Ascending aorta (tissue), 2 donors: ENCODE results near the gene UNC13A. TPM values are rescaled to one million over a fixed set of nuclear protein-coding genes. Genes with fewer than 3 reads are reported as not detected.
"Not testable (repeated sequence)": the region's sequence is repeated elsewhere in the genome, so short reads cannot be mapped to it uniquely, and the experiment has no call there.

ENCODE experiments used
- DNase-seq, 2 donors: peaks; one replicate each; pipeline ENCODE4 v3.0.0-alpha.2; 2019; ENCODE audit warnings: low spot score in 2 of 2
- H3K27ac ChIP-seq, 2 donors: fragments of 200-600 bp; sonication (generic); one replicate each; pipeline ENCODE4 v1.5.1; 2016 to 2017; ENCODE audit warnings: mild to moderate bottlenecking in 1 of 2
- H3K27me3 ChIP-seq: fragments of 200-600 bp; sonication (generic); one replicate; pipeline ENCODE4 v1.5.1; 2017
- H3K36me3 ChIP-seq, 2 donors: fragments of 200-600 bp; sonication (generic); one replicate each; pipeline ENCODE4 v1.5.1; 2016
- H3K4me1 ChIP-seq, 2 donors: fragments of 200-600 bp; sonication (generic); one replicate each; pipeline ENCODE4 v1.5.1; 2016 to 2017; ENCODE audit warnings: mild to moderate bottlenecking in 1 of 2
- H3K4me3 ChIP-seq, 2 donors: fragments of 200-600 bp; sonication (generic); one replicate each; pipeline ENCODE4 v1.5.1; 2016 to 2017; ENCODE audit warnings: mild to moderate bottlenecking in 1 of 2
- H3K9me3 ChIP-seq, 2 donors: fragments of 200-600 bp; sonication (generic); one replicate each; pipeline ENCODE4 v1.5.1; 2016
- intact Hi-C: fragments of 100-400 bp; cut with DNase I; formaldehyde crosslinking; loops from one replicate; pipeline ENCODE4 v1.15.1; 2023
- total RNA-seq: library from RNA; depleted of rRNA; stranded (reverse); fragments of >200 nt; gene quantifications from one replicate; pipeline ENCODE4 v1.1.0, GENCODE V29; 2016
- TF ChIP-seq, protein P1 (sequence below), 3 experiments: fragments of 200-600 bp in 2 of 3; fragments of 450-650 bp in 1 of 3; sonication (generic) in 2 of 3; IDR thresholded peaks; one replicate each; pipeline ENCODE4 v1.5.1; 2016 to 2019; ENCODE audit warnings: antibody characterized with exemption in 3 of 3, mild to moderate bottlenecking in 1 of 3, moderate library complexity in 1 of 3

Gene UNC13A
- total RNA-seq, 1 donor from 2014 or later: 2.2 TPM

DNA sequence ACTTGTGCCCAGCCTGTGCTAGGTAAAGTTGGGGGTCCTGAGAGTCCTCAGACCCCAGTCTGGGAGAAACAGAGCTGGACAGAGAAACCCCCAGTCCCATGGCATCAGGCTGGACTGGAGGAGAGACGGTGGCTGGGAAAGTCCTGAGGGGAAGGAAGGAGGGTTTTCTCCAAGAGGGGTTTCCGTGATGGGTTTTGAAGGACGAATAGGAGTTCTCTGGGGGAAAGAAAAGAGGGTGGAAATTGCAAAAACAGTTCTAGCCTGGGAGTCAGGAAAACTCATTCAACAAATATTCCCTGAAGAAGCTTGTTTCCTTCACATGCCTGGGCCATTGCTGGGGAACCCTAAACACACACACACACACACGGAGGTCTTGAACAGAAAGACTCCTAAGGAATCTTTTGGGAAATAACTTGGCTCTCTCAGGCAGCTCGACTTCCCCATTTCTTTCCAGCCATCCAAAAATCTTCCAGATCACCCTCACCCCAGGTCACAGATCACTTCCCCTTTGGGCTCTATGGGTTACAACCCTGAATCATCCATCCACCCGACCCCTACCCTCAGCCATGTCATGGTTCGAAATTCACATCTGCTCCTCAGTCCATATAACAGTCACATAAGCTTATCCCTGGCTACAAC, 85.2 kb downstream of the UNC13A start:
- H3K9me3 ChIP-seq: no peaks in the 10 kb centered on the region
- intact Hi-C loops: no loop called here
- H3K27me3 ChIP-seq: no peaks in the 10 kb centered on the region
- TF ChIP-seq, protein P1, sequence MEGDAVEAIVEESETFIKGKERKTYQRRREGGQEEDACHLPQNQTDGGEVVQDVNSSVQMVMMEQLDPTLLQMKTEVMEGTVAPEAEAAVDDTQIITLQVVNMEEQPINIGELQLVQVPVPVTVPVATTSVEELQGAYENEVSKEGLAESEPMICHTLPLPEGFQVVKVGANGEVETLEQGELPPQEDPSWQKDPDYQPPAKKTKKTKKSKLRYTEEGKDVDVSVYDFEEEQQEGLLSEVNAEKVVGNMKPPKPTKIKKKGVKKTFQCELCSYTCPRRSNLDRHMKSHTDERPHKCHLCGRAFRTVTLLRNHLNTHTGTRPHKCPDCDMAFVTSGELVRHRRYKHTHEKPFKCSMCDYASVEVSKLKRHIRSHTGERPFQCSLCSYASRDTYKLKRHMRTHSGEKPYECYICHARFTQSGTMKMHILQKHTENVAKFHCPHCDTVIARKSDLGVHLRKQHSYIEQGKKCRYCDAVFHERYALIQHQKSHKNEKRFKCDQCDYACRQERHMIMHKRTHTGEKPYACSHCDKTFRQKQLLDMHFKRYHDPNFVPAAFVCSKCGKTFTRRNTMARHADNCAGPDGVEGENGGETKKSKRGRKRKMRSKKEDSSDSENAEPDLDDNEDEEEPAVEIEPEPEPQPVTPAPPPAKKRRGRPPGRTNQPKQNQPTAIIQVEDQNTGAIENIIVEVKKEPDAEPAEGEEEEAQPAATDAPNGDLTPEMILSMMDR (IDR thresholded peaks at IDR 0.05): no peak
- H3K36me3 ChIP-seq: no peaks in the 10 kb centered on the region
- no peak overlapping the region for H3K4me3 ChIP-seq
- no peak overlapping the region for H3K27ac ChIP-seq
- no peak for DNase-seq
- H3K4me1 ChIP-seq: peaks cover 0 to 3% of the 10 kb centered on the region in 2 donors

DNA sequence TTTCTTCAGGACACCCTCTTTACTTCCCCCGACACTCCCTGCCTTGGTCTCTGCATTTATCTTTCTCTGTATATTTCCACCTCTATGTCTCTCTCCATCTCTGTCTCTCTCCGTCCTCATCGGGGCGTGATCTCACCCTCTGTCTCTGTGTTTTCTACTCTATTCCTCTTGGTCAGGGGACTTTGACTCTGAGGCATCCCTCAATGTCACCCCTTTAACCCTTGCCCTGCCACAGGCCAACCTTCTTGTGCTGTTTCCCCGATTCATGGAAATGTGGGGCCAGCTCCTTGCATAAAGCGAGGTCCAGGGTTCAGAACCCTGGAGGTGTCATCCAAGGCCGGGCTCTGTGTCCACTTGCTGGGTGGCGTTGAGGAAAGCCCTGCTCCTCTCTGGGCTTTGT, 85.9 kb downstream of the UNC13A start:
- no peaks in the 10 kb centered on the region for H3K27me3 ChIP-seq
- no peaks in the 10 kb centered on the region for H3K36me3 ChIP-seq
- intact Hi-C loops: no loop called here
- no peaks in the 10 kb centered on the region for H3K9me3 ChIP-seq
- DNase-seq: no peak
- no peak overlapping the region for H3K27ac ChIP-seq
- H3K4me1 ChIP-seq: peaks cover 0 to 3% of the 10 kb centered on the region in 2 donors
- TF ChIP-seq, protein P1 (IDR thresholded peaks at IDR 0.05): no peak
- no peak overlapping the region for H3K4me3 ChIP-seq

DNA sequence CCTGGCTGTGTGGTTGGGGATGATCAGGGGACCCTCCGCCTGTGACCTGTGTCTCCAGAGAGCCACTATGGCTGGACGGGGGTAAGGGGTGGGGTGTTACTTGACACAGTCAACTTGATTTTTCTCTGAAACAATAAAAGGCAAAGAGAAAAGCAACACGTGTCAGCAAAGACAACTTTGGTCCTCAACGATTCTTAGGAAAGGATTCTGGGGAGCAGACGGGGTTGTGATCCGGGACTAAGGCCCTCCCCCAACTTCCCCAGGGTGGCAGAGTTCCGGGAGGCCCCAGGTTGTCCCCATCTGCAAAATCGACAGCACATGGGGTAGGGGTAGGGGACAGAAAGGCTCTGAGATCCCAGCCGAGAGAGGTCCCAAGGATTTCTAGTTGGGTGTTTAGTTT, 86.5 kb downstream of the UNC13A start:
- TF ChIP-seq, protein P1 (IDR thresholded peaks at IDR 0.05): no peak
- Histone ChIP-seq H3K9me3 (no peaks in the 10 kb centered on the region), H3K4me3 (no peak overlapping the region), H3K4me1 (peaks cover 0 to 3% of the 10 kb centered on the region in 2 donors), H3K36me3 (no peaks in the 10 kb centered on the region), H3K27me3 (no peaks in the 10 kb centered on the region), H3K27ac (no peak overlapping the region)
- DNase-seq: no peak
- intact Hi-C loops: no loop called here

DNA sequence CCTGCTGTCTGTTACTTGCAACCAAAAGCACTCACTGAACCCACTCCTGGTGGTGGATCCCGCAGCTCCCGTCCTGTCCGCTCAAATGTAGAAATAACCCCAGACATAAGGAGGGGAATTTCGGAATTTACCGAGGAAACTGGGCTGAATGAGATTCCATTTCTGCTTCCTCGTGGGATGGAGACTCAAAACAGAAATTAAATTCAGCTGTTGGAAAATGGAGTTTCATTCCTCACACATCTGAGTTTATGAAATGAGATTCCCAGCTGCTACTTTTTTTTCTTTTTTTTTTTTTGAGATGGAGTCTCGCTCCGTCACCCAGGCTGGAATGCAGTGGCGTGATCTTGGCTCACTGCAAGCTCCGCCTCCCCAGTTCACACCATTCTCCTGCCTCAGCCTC, 88.4 kb downstream of the UNC13A start:
- no peak overlapping the region for H3K27ac ChIP-seq
- no peak for DNase-seq
- H3K4me3 ChIP-seq: no peak overlapping the region
- H3K9me3 ChIP-seq: no peaks in the 10 kb centered on the region
- no peaks in the 10 kb centered on the region for H3K36me3 ChIP-seq
- intact Hi-C loops: no loop called here
- TF ChIP-seq, protein P1 (IDR thresholded peaks at IDR 0.05): no peak
- no peaks in the 10 kb centered on the region for H3K4me1 ChIP-seq
- no peaks in the 10 kb centered on the region for H3K27me3 ChIP-seq

DNA sequence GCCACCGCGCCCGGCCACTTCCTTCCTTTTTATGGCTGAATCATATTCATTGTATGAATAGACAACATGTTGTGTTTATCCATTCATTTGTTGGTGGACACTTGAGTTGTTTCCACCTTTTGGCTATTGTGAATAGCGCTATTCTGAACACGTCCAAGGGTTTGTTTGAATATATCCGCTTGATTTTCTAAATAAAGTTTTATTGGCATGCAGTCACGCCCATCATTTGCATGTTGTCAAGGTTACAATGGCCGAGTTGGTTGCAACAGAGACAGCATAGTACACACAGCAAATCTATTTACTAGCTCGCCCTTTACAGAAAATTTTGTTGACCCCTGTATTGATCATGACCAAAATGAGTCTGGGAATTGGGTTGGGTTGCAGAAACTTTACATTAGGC, 89.2 kb downstream of the UNC13A start:
- TF ChIP-seq, protein P1 (IDR thresholded peaks at IDR 0.05): no peak
- Histone ChIP-seq H3K4me1 (no peaks in the 10 kb centered on the region), H3K27ac (no peak overlapping the region), H3K9me3 (no peaks in the 10 kb centered on the region), H3K36me3 (no peaks in the 10 kb centered on the region), H3K27me3 (no peaks in the 10 kb centered on the region), H3K4me3 (no peak overlapping the region)
- no peak for DNase-seq
- intact Hi-C loops: no loop called here

DNA sequence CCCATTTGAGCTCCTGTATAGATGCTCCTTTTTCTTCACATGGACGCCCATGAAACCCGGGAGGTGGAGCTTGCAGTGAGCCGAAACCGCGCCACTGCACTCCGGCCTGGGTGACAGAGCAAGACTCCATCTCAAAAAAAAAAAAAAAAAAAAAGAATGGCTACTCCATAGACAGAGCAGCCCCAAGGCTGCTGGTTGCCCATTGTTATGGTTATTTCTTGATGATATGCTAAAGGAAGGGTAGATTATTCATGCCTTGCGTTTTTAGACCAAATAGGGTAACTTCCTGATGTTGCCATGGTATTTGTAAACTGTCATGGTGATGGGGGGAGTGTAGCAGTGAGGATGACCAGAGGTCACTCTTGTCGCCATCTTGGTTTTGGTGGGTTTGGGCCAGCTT, 90.1 kb downstream of the UNC13A start:
- H3K4me1 ChIP-seq, DNase-seq, H3K27ac ChIP-seq, H3K27me3 ChIP-seq, intact Hi-C loops, H3K4me3 ChIP-seq, H3K36me3 ChIP-seq, H3K9me3 ChIP-seq: not testable (repeated sequence)

DNA sequence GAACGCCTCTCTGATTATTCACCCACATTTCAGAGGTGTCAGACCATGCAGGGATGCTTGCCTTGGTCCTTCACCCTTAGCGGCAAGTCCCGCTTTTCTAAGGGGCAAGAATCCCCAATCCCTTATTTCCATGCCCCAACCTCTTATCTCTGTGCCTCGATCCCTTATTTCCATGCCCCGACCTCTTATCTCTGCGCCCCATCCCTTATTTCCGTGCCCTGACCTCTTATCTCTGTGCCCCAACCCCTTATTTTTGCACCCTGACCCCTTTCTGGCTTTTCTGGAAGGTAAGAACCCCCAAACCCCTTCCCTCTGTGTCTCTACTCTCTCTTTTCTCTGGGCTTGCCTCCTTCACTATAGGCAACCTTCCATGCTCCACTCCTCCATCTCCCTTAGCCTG, 93.9 kb downstream of the UNC13A start:
- H3K27me3 ChIP-seq, intact Hi-C loops, H3K36me3 ChIP-seq, H3K27ac ChIP-seq, DNase-seq, H3K4me1 ChIP-seq, H3K4me3 ChIP-seq, H3K9me3 ChIP-seq: not testable (repeated sequence)
